Measurements from ENCODE around the gene IRAK3. TPM values are rescaled to one million over a fixed set of nuclear protein-coding genes. Genes with fewer than 3 reads are reported as not detected.

The IRAK3 gene
- total RNA-seq, 1 experiment from 2014 or later: 2.4 TPM

- Histone ChIP-seq H3K4me1 (ENCODE audit: control insufficient read depth, insufficient read depth, low read length) (no peaks in the 10 kb centered on the region), H3K4me3 (ENCODE audit: low read depth in 2 of 2, low read length in 2 of 2) (no peak overlapping the region), H3K36me3 (ENCODE audit: control insufficient read depth, insufficient read depth, low read length) (no peaks in the 10 kb centered on the region), H3K27ac (ENCODE audit: low read length) (no peak overlapping the region), H3K9me3 (ENCODE audit: control insufficient read depth, insufficient read depth, low read depth, low read length) (no peaks in the 10 kb centered on the region), H3K27me3 (ENCODE audit: control insufficient read depth, insufficient read depth, low read length) (peaks cover 8% of the 10 kb centered on the region)
- ChIA-PET CTCF (no interaction called here), POLR2A (no interaction called here)
- BruUV-seq (replicated peaks): no TSS peak
- no peak for ATAC-seq
- TF ChIP-seq SIN3A (IDR thresholded peaks at IDR 0.05; ENCODE audit: borderline replicate concordance, insufficient read depth, low read depth, low read length): no peak
- no peak for TF ChIP-seq POLR2AphosphoS5 (IDR thresholded peaks at IDR 0.05; ENCODE audit: low read depth, low read length)
- no peak for TF ChIP-seq REST (IDR thresholded peaks at IDR 0.05; ENCODE audit: insufficient read depth in 1 of 2, low read depth in 2 of 2, low read length in 1 of 2)
- TF ChIP-seq TCF7L2 (IDR thresholded peaks at IDR 0.05; ENCODE audit: low read depth, low read length): no peak
- TF ChIP-seq CTCF (IDR thresholded peaks at IDR 0.05): no peak
- DNase-seq (ENCODE audit: low read depth, low spot score): no peak
- intact Hi-C loops (cut with micrococcal nuclease; ENCODE audit: unreplicated experiment) (no loop called here), in situ Hi-C loops (cut with HindIII; ENCODE audit: low pct_unique_long_range_greater_than_20kb, low sequenced_read_pairs) (no loop called here)
Observed at GRCh38 chr12:66268562-66268961, 79.5 kb downstream of the IRAK3 start.

- Histone ChIP-seq H3K4me1 (ENCODE audit: control insufficient read depth, insufficient read depth, low read length) (no peaks in the 10 kb centered on the region), H3K4me3 (ENCODE audit: low read depth in 2 of 2, low read length in 2 of 2) (no peak overlapping the region), H3K9me3 (ENCODE audit: control insufficient read depth, insufficient read depth, low read depth, low read length) (no peaks in the 10 kb centered on the region), H3K27ac (ENCODE audit: low read length) (no peak overlapping the region), H3K27me3 (ENCODE audit: control insufficient read depth, insufficient read depth, low read length) (peaks cover 8% of the 10 kb centered on the region), H3K36me3 (ENCODE audit: control insufficient read depth, insufficient read depth, low read length) (no peaks in the 10 kb centered on the region)
- CTCF ChIA-PET: no interaction called here
- in situ Hi-C loops (cut with HindIII; ENCODE audit: low pct_unique_long_range_greater_than_20kb, low sequenced_read_pairs) (no loop called here), intact Hi-C loops (cut with micrococcal nuclease; ENCODE audit: unreplicated experiment) (no loop called here)
- BruUV-seq (replicated peaks): no TSS peak
- TF ChIP-seq CTCF (IDR thresholded peaks at IDR 0.05) (no peak), REST (IDR thresholded peaks at IDR 0.05; ENCODE audit: insufficient read depth in 1 of 2, low read depth in 2 of 2, low read length in 1 of 2) (no peak), TCF7L2 (IDR thresholded peaks at IDR 0.05; ENCODE audit: low read depth, low read length) (no peak), POLR2AphosphoS5 (IDR thresholded peaks at IDR 0.05; ENCODE audit: low read depth, low read length) (no peak), SIN3A (IDR thresholded peaks at IDR 0.05; ENCODE audit: borderline replicate concordance, insufficient read depth, low read depth, low read length) (no peak)
- DNase-seq (ENCODE audit: low read depth, low spot score) (no peak), ATAC-seq (no peak)
- POLR2A ChIA-PET: no interaction called here
Observed at GRCh38 chr12:66269142-66269541, 80.1 kb downstream of the IRAK3 start.
